NCI-H2107 (cell line): Measurements from ENCODE around the gene NTNG2.

Experiments used
- DNase-seq: peaks from one replicate; lab custom pipeline; 2025; lab: John Stamatoyannopoulos, UW

Gene NTNG2

DNA sequence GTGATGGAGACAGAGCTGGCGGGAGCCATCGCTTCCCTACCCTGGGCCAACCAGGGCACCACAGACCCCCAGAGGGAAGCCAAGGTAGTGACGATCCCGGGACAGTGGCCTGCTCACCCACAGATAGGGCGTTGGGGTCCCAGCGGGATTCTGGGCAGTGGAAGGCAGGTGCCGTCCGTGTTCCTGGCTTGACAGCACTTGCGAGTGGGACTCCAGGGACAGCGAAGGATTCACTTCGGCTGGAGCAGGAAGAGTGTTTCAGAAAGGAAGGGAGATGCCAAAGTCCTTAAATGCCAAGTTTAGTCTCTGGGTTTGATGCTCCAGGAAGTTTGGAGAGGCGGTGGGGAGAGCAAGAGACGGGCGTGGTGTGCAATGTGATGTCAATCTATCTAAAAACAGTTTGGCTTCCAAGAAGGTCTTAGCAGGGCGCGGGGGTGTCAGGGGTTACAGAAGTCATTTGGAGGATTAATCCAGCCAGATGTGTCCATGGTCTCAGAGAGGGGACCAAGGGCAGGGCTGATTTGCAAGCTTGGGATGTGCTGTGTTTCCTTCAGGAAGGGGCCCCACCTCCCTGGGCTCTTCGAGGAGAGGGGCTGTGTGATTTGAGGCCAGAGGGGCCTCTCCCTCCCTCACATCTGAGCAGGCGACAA, 74.9 kb downstream of the NTNG2 start:
- no peak for DNase-seq

DNA sequence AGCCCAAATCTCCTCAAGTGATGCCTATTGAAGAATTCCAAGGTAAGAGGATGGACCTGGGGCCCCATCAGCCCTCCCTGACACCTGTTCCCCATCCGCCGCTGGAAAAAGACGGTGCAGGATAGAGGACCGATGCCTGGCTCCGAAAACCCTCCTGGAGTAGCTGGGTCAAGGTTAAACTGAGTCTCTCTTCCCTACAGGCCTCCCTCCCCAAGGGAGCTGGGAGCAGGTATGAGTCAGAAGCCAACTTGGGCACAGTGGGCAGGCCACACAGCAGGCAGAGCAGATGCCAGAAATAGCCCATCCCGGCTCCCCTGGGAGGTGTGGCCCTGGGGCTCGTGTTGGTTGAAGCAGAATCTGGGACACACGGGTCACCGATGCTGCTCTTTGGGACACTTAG, 75.6 kb downstream of the NTNG2 start:
- no peak for DNase-seq

DNA sequence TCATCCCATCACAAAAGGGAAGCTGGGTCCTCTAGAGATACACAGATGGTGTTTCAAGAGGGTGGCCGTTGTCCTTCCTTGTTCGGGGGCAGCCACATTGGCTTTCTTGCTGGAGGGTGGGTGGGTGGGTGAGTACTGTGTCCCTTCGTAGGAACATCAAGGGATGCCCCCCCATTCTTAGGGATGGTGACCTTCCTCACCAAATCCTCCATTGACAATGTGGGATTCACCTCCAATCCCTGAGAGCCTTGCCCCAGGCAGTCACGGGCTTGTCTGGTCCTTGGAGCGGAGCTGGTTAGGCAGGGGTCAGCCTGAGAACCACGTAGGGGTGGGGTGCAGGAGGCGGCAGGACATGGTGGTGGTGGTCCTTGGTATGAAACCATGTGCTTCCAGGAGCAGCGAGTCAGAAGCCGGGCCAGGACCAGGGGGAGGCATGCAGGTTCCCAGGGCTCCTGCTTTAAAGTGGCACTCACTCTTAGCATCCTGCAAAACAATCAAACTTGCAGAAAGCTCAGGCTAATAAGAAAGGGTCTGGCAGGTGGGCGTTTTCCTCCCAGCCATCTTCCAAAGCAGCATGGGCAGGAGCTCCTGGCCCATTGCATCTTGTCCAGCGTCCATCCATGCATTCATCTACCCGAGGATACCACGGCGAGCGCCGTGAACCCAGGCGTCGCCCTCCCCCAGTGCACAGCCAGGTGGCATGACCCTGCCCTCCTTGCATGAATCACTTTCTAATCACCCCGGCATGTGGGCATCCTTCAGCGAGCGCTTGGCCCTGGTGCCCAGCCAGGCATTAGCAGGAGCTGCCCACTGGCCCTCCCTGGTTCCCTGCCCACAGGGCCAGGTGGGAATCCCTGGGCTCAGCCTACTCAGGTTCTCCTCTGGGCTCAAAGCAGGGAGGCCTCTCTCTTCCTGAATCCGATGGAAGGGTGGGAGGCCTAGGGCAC, 76.4 kb downstream of the NTNG2 start:
- DNase-seq = no peak

DNA sequence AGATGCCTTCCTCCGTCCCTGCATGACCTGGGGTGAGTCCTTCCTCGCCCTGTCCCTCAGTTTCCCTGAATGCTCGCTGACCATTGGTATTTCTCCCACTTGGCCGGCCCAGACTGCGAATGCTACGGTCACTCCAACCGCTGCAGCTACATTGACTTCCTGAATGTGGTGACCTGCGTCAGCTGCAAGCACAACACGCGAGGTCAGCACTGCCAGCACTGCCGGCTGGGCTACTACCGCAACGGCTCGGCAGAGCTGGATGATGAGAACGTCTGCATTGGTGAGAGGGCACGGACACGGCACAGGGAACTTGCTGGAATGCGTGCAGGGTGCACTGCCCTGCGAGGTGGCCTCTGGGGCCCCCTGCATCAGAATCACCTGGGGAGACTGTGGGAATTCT, 77.1 kb downstream of the NTNG2 start:
- DNase-seq = no peak

DNA sequence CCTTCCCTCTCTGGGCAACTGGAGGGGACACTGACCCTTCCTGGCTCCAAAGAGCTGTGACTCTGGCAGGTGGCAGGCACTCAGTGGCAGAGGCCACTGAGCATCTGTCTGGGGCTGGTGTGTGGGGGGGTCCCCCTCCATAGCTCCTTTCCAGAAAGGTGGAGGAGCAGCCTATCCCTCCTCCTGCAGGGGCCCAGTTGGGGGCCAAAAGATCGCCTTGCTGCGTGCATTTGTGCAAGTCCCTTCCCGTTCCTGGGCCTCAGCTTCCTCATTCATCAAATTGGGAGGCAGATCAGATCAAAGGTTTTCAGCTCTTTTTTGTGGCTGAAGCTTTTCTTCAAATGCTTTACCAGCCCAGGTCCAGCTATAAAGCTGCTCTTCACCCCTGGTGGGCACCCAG, 77.7 kb downstream of the NTNG2 start:
- DNase-seq = no peak

DNA sequence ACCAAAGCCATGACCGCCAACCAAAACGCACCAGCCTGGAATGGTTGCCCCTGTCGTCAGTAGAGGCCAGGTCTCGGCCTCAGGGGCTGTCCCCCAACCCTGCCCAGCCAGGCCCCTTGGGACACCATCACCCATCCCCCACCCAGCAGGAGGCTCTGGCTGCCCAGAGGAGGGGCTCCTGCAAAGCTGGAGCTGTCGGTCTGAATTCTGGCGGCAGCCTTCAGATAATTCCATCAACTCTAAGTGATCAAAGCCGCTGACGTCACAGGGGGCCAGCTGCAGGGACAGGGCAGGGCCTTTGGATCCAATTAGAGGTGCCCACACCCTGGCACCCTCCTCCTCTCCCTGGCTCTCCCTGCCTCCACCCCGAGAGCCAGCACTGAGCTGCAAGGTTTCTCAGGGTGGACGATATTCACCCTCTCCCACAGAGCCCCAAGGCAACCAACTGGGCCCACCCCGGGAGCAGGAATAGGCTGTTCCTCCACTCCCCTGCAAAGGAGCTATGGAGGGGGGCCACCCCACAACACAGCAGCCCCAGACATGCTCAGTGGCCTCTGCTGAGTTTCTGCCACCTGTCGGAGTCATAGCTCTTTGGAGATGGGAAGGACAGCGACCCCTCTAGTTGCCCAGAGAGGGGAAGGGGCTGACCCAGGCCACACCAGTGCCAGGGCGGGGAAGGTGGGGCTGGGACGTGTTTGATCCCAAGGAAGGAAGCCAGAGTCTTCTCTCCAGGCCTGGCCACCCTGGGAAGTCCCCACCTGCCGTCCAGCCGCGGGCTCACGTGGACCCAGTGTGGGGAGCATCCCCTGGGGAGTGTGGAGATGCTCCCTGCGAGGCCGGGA, 78.4 kb downstream of the NTNG2 start:
- DNase-seq = no peak

DNA sequence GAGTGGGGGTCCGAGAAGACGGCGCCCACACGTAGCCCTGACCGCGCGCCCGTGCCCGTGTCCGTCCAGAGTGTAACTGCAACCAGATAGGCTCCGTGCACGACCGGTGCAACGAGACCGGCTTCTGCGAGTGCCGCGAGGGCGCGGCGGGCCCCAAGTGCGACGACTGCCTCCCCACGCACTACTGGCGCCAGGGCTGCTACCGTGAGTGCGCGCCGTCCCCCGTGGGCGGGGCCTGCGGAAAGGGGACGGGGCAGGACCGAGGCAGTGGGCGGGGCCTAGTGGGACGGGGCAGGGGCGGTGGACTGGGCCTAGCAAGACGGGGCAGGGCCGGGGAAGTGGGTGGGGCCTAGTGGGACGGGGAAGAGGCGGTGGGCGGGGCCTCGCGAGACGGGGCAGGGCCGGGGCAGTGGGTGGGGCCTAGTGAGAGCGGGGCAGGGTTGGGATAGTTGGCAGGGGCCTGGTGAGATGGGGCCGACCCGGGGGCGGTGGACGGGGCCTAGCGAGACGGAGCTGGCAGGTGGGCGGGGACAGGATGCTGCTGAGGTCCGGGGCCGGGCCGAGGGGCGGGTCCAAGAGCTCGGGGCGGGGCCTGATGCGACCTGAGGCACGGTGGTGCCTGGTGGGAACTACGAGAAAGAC, 79.1 kb downstream of the NTNG2 start:
- DNase-seq = peak; percentile 51

DNA sequence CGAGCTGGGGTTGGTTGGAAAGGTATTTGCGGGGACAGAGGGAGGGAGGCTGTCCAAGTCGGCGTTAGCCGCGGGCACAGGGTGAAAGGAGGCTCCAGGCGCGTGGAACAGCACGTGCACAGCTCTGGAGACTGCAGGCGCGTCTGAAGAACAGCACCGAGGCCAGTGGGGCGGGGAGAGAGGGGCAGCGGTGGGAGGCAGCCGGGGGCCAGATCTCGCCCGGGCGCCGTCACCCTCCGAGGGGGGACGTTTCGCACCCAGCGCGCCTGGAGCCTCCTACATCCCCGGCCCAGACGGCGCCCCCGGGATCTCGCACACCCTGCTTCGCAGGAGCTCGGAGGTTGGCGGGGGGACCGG, 79.6 kb downstream of the NTNG2 start:
- no peak for DNase-seq

DNA sequence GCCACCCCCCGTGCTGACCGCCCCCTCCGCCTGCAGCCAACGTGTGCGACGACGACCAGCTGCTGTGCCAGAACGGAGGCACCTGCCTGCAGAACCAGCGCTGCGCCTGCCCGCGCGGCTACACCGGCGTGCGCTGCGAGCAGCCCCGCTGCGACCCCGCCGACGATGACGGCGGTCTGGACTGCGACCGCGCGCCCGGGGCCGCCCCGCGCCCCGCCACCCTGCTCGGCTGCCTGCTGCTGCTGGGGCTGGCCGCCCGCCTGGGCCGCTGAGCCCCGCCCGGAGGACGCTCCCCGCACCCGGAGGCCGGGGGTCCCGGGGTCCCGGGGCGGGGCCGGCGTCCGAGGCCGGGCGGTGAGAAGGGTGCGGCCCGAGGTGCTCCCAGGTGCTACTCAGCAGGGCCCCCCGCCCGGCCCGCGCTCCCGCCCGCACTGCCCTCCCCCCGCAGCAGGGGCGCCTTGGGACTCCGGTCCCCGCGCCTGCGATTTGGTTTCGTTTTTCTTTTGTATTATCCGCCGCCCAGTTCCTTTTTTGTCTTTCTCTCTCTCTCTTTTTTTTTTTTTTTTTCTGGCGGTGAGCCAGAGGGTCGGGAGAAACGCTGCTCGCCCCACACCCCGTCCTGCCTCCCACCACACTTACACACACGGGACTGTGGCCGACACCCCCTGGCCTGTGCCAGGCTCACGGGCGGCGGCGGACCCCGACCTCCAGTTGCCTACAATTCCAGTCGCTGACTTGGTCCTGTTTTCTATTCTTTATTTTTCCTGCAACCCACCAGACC, 80.2 kb downstream of the NTNG2 start:
- DNase-seq = no peak

DNA sequence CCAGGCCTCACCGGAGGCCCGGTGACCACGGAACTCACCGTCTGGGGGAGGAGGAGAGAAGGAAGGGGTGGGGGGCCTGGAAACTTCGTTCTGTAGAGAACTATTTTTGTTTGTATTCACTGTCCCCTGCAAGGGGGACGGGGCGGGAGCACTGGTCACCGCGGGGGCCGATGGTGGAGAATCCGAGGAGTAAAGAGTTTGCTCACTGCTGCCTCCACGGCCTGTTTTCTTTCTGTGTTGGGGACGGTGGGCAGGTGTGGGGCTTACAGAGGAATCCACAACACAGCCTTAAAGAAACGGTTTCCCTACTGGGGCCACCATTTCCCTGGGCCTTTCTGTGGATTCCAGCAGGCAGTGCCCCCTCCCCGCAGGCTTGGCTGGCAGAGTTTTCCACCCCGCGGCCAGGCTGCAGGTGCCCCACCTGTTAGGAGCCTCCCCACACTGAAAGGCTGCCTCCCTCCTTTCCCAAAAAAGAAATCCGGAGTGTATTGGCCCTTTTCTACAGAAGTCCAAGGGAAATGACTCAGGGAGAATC, 80.8 kb downstream of the NTNG2 start:
- DNase-seq = no peak

DNA sequence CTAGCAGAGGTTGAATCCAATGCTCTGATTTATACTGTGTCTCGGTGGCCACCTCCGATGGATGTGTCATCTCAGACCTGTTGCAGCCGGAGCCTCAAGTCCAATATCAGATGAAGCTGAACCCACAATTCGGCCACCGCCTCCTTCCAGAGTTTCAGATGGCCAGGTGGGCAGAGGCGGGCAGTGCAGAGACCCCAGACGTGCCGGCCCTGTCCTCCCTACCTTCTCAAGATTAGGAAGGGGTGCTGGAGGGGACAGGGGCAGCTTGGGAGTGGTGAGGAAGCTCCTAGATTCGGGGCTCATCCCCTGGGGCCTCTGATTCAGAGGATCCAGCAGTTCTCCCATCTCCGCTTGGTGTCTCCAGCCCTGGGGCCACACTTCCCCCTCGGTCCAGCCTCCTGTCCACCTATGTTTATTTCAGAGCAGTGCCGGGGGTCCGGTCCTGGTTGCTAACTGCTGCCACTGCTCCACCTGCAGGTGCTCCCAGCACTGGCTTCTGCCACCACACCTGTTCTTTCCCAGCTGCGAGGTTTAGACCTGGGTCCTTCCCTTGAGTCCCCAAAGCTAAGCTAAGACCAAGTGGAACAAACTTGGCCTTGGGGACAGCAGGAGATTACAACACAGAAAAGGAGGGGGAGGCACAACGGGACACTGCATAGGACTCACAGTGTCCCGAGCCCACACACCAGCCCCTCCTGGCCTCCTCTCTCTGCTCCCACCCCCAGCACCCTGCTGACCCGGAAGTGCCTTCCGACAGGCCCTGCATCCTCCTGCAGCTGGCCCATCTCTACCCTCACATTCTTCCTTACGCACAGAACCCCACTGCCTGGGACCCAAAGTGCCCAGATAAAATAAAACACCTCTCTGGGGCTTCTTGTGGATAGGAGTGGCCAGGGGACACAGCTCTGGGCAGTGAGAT, 81.6 kb downstream of the NTNG2 start:
- DNase-seq = no peak

DNA sequence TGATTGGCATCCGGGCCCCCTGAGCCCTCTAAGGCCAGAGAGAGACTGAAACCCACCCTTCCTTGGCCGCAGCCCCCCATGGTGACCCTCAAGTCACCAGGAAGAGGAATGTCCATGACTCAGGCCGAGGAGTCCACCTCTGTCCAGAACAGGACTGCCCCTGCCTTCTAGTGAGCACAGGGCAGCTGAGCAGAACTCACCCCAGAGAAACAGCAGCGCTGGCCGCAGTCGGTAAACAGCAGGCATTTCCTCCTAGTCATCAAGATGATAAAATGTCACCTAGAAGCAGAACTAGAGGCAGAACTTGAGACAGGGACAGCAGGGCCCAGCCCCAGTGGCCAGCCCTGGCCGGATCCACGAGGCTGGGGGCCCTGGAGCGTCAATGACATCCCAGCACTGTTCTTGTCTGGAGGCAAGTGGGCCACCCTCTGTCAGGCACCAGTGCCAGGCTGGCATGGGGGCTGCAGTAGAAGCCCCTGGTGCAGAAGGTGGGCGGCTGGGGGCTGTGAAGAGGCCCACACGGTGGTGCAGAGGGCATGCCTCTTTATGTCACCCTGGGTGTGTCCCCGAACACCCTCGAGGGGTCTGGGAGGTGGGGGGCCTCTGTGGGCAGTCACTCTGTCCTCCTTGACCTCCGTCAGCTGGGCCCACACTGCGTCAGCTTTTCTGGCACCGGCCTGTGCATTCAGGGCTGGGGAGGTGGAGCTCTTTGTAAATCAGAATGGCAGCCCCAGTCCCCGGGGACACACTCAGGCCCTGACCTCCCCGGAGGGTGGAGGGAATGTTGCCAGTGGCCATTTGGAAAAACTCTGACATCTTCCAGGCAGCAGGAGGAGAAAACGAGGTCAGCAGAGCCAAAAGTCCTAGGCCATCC, 83.0 kb downstream of the NTNG2 start:
- no peak for DNase-seq

DNA sequence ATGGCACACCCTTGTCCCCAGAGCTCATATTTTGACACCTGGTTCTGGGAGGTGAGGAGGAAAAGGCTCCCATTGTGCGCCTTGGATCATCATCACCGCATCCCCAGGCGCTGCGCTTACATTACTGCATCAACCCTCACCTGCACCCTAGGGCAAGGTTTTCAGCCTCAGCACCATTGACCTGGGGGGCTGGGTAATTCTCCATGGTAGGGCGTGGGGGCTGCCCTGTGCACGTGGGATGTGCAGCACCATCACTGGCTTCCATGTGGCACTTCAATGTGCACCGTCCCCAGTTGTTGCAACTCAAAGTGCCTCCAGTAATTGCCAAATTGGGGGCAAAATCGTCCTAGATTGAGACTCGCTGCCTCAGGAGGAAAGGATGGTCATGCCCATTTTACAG, 83.6 kb downstream of the NTNG2 start:
- no peak for DNase-seq

DNA sequence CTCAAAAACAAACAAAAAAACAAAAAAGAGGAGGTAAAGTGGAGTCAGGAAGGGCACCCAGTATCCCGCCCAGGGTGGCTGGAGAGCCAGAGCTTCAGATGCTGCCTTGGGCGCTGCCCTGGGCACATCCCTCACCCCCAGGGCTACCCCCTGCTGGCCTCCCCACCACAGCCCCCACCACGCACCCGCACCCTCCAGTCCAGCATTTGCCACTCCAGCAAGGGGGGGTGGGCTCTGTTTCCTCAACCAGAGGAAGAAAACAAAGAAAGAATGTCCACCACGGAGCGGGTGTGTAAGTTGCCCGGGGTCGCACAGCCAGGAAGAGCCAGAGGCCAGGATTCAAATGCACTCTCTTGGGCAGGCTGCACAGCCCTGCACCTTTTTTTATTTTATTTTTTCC, 86.1 kb downstream of the NTNG2 start:
- no peak for DNase-seq

DNA sequence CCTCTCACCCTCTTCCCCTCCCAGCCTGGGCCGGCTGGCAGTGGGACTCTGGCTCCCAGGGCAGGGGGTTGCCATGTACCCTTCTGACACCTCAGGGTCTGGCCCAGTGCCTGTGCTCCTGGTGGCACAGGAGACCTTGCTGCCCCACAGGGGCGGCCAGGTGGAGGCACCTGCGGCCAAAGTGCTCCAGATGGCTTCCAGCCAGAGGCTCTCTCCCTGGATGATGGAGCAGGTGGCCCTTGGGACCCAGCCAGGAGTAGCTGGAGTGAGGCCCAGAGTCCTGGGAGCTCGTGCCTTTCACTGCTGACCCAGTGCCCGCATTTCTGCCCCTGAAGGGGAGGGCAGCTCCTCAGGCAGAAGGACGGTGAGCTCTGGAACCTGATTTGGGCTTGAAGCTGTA, 87.3 kb downstream of the NTNG2 start:
- DNase-seq = no peak

DNA sequence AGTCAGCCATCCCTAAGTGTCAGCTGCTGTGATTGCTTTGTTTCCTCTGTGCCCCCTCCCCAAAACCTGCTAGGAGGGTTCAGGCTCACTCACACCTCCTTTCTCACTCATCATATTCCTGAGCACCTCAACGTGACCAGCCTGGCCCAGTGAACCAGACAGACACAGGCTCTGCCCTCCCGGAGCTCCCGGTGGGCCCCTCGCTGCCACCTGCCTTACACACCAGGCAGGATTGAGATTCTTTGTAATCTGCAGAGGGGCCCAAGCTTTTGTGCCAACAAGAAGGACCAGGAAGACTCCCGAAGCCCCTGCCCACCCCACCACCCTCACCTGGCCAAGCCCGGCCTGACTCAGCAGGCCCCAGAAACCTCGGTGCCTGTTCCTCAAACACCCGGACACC, 87.8 kb downstream of the NTNG2 start:
- no peak for DNase-seq

DNA sequence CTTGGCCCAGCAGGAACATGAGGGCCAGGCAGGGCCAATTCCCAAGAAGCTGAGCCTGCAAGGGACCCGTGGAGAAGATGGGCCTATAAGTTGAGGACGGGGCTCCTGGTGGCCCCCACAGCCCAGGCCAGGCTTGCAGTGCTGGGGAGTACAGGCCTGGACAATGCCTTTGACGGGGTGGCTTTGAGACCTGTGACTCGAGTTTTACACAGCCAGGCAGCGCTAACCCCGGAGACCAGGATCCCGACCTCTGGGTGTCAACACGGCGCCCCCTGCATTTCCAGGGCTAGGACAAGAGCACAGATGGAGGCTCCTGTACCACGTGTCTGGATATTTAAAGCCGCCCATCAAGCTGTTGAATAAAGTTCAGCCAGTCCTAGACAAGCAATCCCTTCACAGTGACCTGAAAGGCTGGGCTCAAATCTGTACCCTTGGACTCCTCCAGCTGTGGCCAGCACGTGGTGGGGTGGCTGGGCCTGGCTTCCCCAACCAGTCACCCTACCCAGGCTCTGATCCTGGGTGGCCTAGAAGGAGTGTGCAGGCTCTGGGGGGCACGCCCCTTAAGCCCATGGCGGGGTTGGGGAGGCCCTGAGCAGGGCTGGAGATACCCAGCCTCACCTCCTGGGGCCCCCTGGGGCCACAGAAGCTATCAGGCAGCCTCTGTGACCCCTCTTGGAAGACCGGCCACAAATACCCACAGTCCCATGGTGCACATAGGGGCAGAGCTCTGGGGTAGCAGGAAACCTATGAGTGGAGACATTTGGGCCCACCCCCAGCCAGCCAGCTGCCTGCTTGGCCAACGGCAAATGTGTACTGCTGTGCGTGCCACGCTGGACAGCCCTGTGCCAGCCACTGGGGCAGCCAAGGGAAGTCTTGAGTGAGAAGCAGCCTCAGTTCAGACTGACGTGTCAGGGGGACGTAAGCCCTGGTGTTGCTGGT, 88.7 kb downstream of the NTNG2 start:
- DNase-seq = no peak

DNA sequence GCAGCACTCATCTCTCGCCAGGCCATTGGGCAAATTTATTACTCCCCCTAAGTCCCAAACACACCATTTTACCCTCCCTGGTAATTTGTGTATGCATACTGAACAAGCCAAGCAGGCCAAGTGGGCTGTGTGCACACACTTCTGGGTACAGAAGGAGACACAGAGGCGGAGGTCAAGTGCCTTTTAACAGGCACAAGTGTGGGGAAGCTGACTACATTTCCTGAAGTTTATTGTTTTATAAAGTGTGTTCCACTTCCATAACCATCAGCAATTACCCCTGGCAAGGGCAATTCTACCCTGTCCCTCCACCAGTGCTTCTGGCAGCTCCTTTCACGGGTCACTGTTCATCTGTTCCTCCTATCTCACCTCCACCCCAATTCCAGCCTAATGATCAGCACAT, 99.0 kb downstream of the NTNG2 start:
- no peak for DNase-seq
